ENCODE results near the gene ALMS1. TPM values are rescaled to one million over a fixed set of nuclear protein-coding genes. Genes with fewer than 3 reads are reported as not detected.
"Not testable (repeated sequence)": the region's sequence is repeated elsewhere in the genome, so short reads cannot be mapped to it uniquely, and the experiment has no call there.

ALMS1 gene
- polyA plus RNA-seq, 4 donors: 29.2 to 40.7 (median 37.5) TPM

DNA sequence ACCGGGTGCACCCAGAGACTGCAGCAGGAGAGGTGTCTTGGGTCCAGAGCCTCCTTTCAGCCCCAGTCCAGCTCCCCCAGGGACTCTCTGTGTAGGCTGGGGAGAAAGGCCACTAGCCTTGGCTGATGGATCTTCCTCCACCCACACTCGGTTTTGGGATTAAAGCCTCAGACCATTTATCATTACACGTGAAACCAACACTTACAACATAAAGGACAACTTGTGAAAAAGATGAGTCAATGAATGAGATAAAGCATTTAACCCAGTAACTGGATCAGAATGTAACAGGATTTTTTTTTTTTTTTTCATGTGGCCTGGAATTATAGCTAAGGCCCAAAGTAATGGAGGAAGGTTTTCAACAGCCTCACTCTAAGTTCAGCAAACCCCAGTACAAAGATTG, 224.5 kb downstream of the ALMS1 start:
- no peak for DNase-seq (ENCODE audit: low read depth in 4 of 4, low spot score in 3 of 4)

DNA sequence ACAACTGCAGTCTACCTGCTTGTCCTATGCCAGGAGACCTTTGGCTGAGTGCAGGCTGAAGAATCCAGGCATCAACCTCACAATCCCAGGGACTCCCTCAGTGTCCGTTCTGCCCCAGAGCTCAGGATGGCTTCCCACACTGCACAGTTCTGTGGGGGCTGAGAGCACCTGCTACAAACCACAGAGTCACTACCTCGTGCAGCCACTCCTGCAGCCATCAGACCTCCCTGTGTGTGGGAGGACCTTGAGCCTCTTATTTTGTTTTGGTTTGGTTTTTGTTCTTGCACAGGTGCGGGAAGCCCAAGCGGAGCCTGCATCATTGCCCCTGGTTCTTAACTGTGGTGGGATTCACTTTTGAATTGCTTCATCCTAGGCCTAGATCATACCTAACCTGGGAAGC, 225.6 kb downstream of the ALMS1 start:
- no peak for DNase-seq (ENCODE audit: low read depth in 4 of 4, low spot score in 3 of 4)

DNA sequence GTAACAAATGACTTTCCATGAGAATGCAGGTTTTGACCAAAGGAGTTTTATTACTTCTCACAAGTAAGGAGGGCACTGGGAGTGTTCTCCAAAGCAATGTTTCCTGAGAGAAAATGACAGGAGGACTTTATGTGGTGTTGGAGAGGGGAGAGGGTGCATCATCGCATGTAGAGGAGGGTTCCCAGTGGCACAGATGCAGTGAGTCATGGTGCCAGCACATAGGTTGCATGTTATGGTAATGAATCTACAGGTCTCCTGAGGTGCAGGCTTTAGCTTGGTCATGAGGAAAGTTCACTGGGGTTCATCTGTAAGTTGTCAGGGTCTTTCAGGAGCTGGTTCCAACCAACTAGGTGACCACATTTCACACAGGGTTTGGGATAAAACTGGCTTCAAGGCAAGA, 226.2 kb downstream of the ALMS1 start:
- DNase-seq (ENCODE audit: low read depth in 4 of 4, low spot score in 3 of 4): no peak

DNA sequence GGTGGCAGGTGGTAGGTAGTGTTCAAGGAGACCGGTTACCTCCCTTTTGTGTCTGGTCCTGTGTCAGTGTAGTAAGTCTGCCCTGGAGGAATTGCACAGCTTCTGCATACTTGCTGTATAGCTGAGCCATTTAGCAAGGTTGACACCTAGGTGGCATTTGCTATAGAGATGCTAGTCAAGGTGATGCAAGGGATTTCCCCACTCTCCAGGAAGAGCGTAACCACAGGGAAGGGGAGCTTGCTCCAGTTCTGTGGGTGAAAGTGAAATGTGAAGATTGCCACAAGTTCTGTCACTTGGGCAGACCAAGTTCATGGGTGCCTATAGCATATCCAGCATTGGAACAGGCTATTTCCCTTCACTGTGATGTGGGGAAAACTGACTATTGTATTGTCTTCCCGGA, 228.5 kb downstream of the ALMS1 start:
- DNase-seq (ENCODE audit: low read depth in 4 of 4, low spot score in 3 of 4): no peak

DNA sequence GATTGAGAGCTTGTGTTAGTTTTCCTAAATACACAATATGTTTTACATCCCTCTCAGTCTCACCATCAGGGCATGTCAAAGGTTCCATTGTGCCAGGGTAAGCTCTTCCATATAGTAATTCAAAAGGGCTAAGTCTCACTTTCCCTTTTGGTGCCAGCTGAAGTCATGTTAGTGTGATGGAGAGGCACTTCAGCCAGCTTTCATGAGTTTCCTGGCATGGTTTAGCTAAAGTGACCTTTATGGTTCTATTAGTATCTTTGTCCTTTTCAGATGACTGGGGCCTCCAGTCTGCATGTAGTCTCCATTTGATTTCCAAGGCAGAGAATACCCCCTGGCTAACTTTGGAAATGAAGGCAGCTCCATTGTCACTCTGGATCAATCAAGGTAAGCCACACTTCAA, 229.4 kb downstream of the ALMS1 start:
- no peak for DNase-seq (ENCODE audit: low read depth in 4 of 4, low spot score in 3 of 4)

DNA sequence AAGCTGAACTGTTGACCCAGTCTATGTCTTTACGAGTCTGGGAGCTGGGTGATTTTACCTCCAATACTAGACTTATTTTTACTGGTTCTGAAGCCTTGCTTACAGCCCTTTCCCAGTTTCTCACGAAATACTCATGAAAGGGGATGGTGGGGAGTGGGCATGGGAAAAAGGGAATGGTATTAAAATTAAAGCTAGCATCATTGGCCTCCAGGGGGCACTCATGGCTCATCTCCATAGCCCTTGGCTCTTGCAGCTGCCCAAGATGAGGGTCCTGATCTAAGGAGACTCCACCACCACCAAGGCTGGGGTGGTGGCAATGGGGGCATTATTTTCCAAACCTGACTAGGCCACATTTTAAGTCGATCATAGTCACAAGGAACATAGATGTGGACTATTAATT, 234.3 kb downstream of the ALMS1 start:
- not testable (repeated sequence) for DNase-seq (ENCODE audit: low read depth in 4 of 4, low spot score in 3 of 4)

DNA sequence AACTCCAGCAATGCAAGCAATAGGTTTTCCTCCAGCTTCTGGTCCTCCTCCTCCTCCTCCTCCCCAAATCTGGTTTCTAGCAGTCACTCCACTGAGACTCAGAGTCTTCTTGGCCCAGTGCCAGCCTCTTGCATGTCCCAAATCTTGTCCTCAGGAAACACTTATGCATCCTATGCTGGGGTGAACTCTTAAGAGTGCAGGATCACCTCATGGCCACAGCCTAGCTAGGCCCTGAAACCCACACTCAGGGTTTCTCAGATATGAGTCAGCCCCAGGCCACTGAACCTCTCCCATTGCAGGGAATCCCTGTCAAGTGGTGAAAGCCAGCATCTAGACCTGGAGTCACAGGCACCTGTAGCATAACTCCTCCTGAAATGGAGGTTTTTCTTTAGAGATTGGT, 238.4 kb downstream of the ALMS1 start:
- not testable (repeated sequence) for DNase-seq (ENCODE audit: low read depth in 4 of 4, low spot score in 3 of 4)

DNA sequence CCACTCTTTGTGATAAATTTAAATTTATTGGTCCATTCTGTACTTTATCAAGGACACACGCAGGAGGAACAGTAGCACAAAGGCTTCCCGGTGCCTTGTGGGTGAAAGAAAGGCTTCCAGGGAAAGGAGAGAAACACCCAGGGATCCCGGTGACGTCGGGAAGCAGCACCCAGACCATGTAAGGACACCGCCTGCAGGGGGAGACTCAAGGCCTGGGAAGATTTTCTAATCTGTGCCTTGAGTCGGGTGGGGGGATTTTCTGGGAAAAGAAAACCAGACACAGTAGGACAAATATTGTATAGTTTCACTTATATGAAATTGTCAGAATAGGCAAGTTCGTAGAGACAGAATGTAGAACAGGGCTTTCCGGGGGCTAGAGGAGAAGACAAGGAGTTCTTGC, 239.0 kb downstream of the ALMS1 start:
- not testable (repeated sequence) for DNase-seq (ENCODE audit: low read depth in 4 of 4, low spot score in 3 of 4)

DNA sequence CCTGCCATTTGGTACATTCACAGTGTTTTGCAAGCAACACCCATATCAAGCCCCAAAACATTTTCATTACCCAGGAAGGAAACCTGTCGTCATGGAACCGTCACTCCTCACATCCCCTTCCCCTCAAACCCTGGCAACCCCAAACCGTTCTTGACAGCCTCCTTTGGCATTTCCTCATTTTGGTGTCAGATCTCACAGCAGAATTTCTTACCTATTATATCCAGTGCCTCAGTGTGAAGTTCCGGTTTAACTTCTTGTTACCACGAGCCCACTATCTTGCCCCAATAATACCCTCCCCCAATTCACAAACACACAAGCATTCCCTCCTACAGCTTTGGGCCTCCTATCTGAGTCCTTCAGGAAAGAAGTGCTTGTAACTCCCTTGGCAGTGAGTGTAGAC, 240.6 kb downstream of the ALMS1 start:
- not testable (repeated sequence) for DNase-seq (ENCODE audit: low read depth in 4 of 4, low spot score in 3 of 4)

DNA sequence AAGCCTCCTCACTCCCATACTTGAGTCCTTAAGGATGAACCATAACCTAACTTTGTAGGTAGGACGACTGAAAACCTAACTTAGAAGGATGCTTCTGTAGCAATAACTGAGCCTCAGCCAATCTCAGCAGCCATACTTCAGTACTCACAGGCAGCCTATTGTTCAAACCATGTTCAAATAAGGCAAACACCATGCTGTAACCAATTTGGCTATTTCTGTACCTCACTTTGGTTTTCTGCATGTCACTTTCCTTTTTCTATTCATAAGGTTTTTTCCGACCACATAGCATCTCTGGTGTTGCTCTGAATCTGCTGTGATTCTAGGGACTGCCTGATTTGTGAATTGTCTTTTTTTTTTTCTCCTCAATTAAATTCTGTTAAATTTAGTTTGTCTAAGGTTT, 242.9 kb downstream of the ALMS1 start:
- not testable (repeated sequence) for DNase-seq (ENCODE audit: low read depth in 4 of 4, low spot score in 3 of 4)

DNA sequence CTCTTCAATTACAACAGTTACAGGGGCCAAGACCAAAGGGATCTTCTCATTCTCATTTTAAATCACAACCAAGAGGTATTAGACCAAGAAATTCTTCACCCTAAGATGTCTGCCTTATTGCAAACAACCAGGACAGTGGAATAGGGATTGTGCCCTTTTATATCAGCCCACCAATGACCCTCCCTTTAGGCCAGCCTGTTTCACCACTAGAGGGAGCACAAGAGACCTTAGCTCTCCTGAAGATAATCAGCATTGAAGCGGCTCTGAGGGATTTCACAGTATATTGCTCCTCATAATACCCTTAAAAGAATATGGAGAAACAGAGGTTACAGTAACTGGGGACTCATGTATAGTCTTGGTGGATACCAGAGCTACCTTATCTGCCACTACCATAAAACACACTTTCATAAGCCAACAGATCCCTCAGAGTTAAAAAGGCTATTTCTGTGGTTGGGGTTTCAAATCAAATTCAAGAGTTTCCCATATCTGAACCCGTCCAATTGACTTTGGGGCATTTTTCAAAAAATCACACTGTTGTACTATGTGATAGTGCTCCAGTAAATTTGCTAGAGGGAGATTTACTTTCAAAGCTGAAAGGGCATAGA, 245.1 kb downstream of the ALMS1 start:
- DNase-seq (ENCODE audit: low read depth in 4 of 4, low spot score in 3 of 4): not testable (repeated sequence)

DNA sequence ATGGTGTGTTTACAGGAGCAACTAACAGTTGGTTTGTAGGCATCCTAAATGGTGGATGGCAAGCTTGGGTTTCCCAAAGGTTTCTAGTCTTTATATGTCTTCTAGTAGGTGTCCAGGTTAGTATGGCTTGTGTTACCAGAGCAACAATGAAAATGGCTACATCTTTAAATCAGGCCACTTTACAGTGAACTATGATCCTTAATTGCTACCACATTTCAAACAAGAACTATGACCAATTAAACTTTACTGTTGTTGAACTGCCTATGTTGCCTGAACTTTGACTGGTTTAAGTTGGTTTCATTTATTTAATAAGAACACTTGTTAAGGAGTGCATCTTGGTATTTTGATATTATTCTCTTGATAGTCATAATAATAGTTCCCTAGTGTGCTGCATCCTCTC, 251.3 kb downstream of the ALMS1 start:
- not testable (repeated sequence) for DNase-seq (ENCODE audit: low read depth in 4 of 4, low spot score in 3 of 4)

DNA sequence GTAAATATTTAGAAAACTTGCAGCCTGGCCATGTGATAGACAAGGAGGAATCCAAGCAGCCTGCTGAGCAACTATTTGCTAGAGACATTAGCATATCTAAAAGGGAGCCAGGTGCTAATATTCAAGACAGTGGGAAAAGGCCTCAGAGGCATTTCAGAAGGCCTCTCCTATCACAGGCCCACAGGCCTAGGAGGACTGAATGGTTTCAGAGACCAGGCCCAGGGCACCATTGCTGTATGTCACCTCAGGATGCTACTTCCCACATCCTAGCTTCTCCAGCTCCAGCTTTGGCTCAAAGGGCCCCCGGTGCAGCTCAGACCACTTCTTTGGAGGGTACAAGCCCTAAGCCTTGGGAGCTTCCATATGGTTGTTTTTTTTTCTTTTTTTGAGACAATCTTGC, 252.8 kb downstream of the ALMS1 start:
- no peak for DNase-seq (ENCODE audit: low read depth in 4 of 4, low spot score in 3 of 4)

DNA sequence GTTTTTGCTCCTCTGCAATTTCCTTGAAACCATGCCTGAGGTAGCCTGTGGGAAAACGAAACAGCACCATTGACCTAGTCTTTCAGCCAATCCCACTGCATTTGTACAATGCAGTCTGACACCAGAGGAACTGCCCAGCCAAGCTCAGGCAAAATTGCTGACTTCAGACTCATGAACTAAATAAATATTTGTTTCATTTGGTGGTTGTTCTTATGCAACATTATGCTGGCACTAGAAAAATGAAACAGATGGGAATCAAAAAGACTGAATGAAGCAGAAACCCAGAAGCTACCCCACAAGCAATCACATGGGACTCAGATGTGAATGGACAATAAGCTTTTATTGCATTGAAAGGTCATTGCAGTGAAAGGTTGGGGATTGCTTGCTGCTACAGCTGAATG, 254.9 kb downstream of the ALMS1 start:
- DNase-seq (ENCODE audit: low read depth in 4 of 4, low spot score in 3 of 4): no peak

DNA sequence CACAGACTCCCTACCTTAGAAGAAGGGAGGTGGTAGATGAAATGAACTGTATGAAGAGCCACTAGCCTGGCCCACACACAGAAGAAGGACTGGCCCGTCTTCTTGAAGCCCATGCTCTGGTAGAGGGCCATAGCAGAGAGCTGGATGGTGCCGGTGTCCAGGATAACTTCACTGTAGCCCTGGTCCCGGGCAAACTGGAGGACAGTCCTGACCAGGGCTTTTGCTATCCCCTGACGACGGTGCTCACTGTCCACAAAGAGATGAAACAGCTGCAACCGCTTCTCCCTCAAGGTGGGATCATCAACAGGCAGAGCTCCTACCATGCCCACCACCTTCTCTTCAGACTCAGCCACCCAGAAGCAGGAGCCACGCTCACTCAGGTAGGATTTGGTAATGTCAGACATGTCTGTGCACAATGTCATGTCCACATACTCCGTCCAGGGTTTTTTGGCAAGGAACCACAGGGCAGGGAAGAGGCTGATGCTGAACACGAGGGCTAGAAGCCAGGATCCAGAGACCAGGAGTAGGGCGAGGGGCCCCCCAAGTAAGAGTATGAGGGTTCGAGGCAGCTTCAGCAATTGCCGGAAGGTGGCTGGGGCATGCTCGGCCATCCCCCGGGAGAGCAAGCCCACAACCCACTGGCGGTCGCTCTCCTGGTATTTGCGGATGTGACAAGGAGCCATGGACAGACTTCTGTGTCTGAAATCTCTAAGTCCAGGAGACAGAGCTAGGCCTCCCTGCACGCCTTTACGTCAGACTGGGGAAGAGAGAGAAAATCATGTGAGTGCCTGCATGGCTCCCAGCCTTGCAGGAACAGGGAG, 255.5 kb downstream of the ALMS1 start:
- DNase-seq (ENCODE audit: low read depth in 4 of 4, low spot score in 3 of 4): no peak

DNA sequence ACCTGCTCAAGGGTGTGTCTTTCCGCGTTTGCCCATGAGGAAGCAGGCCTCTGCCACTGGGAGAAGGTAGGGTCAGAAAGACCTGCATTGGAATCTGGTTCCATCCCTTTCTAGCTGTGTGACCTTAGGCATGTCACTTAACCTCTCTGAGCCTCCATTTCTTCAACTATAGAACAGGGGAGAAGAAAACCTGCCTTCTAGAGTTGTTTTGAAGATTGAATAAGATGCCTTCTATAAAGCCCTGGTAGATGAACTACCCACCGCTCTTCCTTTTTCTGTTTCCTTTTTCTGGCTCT, 256.1 kb downstream of the ALMS1 start:
- DNase-seq (ENCODE audit: low read depth in 4 of 4, low spot score in 3 of 4): no peak

DNA sequence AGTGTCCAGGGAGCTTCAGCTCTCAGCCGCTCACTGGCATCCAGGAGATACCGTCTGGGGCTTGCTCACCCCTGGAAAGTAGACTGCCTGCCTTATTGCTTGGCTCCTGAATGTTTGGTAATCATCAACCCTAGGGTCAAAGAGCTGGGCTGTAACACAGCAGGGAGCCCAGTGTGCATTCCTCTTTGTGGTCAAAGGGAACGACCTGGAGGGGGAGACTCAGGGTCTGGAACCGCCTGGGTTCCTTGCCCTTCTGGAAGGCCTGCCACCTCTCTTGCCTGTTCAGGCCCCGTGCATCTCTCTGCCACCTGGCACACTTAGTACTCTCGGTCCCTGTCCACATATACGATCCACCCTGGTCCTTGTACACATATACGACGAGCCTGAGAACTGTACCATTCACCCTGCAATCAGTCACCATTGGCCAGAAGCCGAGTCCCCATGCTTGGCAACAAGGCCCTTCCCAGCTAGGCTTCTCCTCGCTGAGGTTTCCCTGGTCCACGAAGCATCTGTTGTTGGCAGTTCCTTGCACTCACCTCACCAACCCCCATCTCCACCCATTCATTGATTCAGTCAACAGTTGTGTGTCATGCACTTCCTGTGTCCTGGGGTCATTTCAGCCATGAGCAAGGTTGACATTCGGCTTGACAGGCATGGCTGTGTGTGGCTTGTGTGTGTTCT, 256.8 kb downstream of the ALMS1 start, which contains the start of gene NAT8:
NAT8 (minus strand) TSS at position 85 of the 681 bp plus-strand sequence. CDS start 794 bp downstream, outside the sequence.
- DNase-seq (ENCODE audit: low read depth in 4 of 4, low spot score in 3 of 4): no peak

DNA sequence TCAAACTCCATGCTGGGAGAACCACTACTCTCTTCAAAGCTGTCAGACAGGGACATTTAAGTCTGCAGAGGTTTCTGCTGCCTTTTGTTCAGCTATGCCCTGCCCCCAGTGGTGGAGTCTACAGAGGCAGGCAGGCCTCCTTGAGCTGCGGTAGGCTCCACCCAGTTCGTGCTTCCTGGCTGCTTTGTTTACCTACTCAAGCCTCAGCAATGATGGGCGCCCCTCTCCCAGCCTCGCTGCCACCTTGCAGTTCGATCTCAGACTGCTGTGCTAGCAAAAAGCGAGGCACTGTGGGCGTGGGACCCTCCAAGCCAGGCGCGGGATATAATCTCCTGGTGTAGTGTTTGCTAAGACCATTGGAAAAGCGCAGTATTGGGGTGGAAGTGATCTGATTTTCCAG, 262.1 kb downstream of the ALMS1 start:
- not testable (repeated sequence) for DNase-seq (ENCODE audit: low read depth in 4 of 4, low spot score in 3 of 4)

DNA sequence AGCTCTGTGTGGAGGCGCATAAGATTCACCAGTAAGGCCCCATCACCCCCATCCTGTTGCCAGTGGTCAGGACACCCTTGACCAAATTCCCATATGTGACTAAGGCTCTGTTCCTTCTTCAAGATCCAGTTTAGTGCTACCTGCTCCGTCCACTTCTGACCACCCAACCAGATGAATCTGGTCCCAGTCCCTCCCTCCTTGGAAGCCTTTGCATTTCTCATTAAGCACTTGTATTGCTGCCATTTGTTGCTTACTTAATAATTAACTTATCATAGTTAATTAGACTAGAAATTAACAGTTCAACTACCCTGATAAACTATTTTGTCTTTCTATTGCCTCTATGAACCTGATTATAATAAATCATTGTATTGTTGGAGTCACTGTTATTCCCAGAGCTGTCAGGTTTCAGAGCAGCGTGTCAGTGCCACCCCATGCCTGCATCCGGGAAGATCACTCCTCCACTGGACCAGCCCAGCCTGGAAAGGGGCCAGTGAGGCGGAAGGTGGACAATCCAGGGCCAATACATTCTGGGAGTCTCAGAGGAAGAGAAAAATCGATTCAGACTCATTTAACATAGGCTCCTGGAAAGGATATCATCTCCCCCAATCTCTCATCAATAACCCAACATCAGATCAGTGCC, 266.1 kb downstream of the ALMS1 start:
- no peak for DNase-seq (ENCODE audit: low read depth in 4 of 4, low spot score in 3 of 4)

DNA sequence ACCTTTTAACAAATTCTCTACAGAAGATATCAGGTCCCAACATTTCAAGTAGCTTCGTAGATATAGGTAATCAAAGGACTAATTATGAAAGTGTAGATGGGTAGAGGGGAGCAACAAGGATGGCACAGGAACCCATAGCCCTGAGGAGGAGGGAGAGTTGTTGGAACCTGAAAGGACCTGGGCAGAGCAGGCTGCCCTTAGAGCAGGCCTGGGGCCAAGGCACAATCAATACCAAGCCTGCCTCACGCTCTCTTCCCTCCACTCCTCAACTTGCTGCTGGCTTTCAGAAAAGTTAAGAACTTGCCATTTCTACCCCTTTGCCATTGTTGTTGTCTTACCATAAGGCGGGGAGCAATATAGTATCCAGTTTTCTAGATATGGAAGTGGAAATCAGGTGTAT, 266.7 kb downstream of the ALMS1 start:
- DNase-seq (ENCODE audit: low read depth in 4 of 4, low spot score in 3 of 4): no peak

DNA sequence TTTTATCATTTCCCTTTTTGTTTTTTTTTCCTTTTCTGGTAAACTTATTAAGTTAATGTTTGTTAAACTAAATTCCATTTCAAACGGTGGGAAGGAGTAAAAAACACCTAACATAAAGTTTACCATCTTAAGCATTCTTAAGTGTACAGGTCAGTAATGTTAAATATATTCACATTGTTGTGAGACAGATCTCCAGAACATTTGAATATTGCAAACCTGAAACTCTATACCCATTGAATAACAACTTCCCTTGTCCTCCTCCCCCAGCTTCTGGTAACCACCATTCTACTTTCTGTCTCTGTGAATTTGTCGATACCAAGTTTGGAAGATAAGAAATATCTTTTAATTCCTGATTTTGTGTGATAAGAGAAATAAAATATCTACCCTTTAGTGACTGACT, 268.5 kb downstream of the ALMS1 start:
- no peak for DNase-seq (ENCODE audit: low read depth in 4 of 4, low spot score in 3 of 4)

Data from left renal pelvis (tissue), 4 donors.